ENCODE data around the gene DISC1.
"Not testable (repeated sequence)": the region's sequence is repeated elsewhere in the genome, so short reads cannot be mapped to it uniquely, and the experiment has no call there.

Gene DISC1

DNA sequence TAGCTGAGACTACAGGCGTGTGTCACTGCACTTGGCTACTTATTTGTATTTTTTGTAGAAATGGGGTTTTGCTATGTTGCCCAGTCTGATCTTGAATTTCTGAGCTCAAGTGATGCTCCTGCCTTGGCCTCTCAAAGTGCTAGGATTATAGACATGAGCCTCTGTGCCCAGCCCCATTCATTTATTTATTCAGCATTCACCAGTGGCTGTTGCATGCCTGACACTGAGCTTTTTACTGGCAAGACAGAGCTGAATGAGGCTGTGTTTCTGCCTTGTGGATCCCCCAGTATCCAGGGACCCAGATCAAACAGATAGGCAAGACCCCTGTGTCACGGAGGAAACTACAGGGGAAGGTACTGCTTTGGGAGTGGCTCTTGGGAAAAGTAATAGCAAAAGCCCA, 109.4 kb downstream of the DISC1 start:
- DNase-seq: no peak

DNA sequence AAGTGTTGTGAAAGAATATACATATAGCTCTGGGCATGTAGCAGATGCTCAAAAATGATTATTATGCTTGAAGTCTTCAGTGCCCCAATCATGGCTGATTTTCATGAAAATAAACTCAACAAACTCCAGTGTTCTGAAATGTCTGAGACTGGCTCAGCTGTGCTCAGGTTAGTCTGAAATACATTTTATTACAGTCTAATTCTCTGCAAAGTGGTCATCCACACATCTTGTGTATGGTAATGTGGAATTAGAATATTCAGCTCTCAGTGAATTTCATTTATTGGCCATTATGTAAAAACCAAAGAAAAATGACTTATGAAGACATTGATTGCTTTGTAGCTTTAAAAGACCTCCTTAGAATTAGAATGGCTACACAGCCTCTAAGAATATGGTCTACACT, 109.9 kb downstream of the DISC1 start:
- DNase-seq: no peak

DNA sequence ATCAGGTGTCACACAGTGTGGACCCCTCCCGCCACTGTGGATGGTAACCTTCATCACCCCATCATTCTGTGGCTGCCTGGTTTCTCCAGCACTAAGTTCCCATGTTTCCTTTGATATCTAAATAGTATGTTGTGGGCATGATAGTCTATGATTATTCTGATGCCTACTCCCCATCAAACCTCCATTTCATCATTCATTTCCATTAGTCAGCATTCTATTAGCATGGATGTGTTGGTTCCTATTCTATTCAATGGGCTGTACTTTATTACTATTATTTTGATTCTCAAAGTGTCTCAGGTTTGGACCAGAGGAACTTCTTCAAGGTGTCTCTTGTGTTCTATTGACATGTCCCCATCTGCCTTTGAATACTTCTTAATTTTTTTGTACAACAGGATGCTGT, 112.0 kb downstream of the DISC1 start:
- no peak for DNase-seq

DNA sequence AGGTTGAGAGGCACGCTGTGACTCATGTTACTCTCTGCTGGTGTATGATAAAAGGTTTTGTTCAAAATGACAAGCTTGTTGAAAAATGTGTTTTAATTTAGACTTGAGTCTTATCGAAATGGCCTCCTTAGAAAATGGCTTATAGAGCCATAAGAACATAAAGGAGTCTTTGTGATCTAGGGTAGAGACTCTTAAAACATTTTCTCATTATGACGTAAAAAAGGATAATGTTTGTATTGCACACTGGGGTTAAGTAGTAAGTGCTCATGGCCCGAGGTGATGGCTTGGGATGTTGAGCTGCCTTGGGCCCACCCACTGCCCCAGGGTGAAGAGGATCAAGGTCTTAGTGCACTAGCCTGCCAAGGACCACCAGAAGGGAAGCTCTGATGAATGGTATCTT, 117.4 kb downstream of the DISC1 start:
- no peak for DNase-seq

DNA sequence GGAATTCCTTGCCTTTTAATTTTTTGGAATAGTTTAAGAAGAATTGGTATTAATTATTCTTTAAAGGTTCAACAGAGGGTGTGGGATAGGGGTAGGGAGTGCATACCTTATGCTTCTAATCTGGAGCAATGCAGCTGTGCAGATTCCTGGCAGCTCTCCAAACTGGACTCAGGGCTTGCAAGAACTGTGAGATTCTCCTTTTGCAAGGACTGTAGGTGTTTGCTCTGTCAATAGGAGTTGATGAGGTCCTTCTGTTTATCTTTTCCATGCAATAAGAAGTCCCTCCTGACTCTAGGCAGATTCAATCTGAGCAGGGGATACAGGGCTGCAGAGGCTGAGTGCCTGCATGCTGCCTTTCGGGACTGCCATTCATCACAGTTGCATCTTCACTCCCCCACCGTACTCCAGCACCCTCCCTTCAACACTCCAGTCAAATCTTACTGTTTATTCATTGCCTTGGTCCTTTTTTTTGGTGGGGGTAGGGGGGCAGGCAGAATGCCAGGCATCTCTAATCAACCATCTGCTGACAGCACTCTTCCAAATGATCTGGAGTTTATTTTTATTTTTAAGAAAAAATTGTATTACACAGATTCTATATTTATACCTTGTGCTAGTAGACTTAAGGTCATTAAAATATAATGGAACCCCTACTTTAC, 122.3 kb downstream of the DISC1 start:
- no peak for DNase-seq

DNA sequence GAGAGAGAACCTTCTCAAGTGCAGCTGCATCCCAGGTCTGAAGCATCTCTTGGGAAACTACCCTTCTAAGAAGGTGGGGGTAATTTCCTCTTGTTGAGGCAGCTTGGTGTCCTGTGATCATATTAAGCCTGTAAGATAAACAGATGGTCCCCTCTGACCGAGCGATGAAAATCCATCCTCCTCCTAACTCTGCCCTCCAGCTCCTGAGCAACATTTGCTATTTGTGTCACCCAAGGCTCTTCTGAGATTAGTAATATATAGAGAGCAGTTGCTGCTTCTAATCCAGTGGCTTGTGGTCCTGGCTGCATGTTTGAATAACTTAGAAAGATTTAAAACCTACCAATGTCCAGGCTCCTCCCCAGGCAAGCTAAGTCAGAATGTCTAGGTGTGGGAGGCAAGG, 123.7 kb downstream of the DISC1 start:
- DNase-seq: no peak

DNA sequence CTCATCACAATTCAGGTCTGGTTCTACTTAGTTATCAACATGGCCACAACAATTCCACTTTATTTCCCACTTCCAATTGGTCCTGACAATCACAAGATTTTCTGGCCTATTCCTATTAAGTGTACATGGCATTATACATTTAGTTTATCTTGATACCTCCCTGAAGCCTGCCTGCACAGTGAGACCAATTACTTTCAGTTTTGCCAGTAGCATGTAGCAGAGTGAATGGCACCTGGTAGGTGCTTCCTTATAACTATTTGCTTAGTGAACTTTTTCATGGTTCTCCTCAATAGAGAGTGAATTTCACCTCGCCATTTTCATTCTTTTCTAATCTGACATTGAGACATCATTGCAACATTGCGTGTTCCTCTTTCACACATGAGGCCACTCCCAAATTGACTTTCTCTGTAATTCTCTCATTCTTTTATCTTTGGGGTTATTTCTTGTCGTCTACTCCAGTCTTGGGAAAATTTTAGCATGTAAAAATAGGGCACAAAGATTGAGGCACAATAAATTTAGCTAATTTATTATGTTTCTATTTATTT, 124.3 kb downstream of the DISC1 start:
- DNase-seq: no peak

DNA sequence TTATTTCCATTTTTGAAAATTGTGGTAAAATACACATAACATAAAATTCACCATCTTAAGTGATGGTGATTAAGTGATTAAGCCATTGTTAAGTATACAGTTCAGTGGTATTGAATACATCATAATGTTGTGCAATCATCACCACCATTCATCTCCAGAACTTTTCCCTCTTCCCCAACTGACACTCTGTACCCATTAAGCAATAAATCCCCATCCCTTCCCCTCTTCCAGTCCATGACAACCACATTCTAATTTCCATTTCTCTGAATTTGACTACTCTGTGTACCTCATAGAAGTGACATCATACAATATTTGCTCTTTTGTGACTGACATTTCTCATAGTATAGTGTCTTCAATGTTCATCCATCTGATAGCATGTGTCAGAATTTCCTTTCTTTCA, 124.8 kb downstream of the DISC1 start:
- DNase-seq: no peak

DNA sequence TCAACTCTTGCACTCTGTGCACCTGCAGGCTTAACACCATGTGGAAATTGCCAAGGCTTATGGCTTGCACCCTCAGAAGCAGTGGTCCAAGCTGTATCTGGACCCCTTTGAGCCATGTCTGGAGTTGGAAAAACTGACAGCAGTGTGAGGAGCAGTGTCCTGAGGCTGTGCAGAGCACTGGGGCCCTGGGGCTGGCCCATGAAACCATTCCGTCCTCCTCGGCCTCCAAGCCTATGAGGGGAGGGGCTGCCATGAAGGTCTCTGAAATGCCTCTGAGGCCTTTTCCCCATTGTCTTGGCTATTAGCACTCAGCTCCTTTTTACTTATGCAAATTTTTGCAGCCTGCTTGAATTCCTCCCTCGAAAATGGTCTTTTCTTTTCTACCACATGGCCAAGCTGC, 126.7 kb downstream of the DISC1 start:
- DNase-seq: no peak

DNA sequence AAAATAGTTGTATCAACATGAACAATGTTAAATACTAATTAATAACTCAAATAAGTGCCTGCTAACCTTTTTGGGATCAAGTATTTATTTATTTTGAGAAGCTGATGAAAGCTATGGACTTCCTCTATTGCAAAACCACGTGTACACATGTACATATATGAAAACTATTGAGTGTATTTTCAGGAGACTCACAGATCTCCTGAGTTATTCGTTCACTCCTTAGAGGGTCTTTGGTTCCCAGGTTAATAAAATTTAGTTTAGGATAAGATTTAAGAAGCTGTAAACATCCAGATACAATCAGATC, 130.5 kb downstream of the DISC1 start:
- DNase-seq: no peak

DNA sequence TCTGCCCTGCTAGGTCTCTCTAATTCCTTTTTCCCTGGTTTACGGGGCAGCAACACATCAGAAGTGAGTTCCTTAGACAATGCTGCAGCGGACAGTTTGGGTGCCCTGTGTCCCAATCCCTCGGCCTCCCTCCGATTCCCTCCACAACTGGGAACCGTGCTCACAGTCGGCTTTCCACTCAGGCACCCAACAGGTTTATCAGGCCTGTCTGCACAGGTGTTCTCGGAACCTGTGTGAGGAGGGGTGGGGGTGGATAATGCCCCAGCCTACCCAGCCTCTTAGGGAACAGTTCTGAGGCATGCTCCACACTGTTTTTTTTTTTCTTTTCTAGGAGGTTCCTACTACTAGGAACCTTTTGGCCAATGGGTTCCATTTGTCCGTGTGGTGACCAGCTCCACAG, 131.2 kb downstream of the DISC1 start:
- no peak for DNase-seq

DNA sequence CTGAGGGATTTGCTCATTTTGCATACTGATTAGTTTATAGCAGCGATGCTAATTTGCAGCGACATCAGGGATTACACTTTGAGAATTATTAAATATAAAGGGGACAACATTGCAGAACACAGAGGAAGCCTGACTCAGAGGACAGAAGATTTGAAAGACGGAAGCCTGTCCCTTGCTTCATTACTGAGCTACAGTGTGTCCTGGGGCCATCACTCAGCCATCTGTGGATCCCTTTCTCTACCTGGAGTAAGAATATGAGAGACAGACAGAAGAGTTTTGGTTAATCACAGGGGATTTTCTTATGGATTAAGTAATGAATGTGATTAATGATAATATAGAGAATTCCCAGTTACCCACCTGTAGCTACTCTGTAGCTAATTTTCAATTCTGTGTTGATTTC, 134.7 kb downstream of the DISC1 start:
- DNase-seq: no peak

DNA sequence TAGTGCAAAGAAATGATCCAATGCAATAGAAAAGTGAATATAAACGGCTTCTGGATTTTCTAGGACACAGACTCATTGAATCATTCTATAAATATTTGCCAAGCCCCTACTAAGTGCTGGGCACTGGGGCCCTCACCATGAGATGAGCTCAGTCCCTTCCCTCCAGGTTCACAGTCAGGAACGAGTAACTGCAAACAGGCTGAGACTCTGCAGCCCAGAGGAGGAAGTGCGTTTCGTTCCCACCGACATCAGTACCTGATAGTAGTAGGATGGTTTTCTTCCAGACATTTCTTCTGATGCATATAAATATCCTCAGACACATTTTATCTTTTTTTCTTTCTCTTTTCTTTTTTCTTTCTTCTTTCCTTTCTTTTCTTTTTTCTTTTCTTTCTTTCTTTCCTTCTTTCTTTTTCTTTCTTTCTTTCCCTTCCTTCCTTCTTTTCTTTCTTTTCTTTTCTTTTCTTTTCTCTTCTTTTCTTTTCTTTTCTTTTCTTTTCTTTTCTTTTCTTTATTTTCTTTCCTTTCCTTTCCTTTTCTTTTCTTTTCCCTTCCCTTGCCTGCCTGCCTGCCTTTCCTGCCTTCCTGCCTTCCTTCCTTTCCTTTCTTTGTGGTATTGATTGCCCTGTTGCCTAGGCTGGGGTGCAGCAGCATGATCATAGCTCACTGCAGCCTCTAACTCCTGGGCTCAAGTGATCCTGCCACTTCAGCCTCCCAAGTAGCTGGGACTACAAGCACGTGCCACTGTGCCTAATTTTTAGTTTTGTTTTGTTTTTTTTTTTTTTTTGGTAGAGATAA, 135.4 kb downstream of the DISC1 start:
- no peak for DNase-seq

DNA sequence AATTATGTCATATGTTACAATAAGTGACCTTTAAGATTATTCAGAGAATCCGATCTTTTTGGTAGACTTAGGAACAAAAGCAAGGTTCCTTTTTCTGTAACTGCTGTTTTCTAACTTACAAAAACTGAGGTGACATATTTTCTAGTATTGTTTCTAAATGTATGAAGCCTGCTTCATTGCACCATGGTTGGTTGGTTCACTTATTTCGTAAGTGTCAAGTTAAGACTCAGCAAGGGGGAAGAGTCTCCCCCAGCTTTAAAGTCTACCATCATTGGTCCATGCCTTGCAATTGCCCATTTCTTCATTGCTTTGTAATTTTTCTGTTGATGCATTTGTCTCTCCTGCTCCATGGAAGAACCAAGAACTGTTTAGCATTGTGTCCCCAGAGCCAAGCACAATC, 136.9 kb downstream of the DISC1 start:
- no peak for DNase-seq

DNA sequence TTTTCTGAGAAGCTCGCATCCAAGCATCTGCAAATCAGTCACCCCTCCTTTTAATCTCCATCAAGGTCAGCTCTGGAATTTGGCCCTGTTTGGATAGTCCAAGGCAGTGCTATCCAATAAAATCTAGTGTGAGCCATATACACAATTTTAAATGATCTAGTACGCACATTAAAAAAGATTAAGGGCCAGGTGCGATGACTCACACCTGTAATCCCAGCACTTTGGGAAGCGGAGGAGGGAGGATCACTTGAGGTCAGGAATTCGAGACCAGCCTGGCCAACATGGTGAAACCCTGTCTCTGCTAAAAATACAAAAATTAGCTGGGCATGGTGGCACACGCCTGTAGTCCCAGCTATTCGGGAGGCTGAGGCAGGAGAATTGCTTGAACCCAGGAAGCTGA, 139.2 kb downstream of the DISC1 start:
- DNase-seq: not testable (repeated sequence)

DNA sequence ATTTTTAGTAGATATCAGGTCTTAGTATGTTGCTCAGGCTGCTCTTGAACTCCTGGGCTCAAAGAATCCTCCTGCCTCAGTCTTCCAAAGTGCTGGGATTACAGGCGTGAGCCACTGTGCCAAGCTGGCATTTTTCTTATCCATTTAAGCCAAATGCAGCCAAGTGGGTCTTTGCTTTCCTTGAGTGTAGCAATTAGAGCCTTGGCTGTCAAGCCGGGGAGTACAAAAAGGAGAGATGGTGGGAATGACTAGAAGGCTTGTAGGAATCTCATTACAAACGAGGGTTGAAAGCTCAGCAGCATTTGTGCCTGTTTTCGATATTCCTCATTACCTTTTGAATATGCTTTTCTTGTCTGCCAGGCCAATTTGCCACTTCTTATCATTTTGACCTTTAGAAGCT, 140.9 kb downstream of the DISC1 start:
- DNase-seq: no peak

DNA sequence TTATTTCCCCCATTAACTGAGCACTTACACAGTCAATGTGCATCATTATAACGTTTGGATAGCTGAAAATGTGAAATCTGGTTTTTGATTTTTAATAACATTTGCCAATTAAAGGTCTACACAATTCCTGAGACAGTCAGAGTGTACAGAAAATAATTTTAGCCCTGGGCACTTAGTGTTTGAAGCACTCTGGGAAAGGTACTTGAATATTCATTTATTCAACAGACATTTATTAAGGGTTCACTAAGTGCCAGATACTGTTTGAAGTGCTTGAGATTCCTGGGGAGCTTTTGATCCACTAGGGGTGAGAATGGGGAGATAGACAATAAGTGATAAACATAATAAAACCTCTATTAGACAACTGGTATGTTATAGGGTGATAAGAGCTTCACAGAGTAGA, 141.8 kb downstream of the DISC1 start:
- DNase-seq: no peak

DNA sequence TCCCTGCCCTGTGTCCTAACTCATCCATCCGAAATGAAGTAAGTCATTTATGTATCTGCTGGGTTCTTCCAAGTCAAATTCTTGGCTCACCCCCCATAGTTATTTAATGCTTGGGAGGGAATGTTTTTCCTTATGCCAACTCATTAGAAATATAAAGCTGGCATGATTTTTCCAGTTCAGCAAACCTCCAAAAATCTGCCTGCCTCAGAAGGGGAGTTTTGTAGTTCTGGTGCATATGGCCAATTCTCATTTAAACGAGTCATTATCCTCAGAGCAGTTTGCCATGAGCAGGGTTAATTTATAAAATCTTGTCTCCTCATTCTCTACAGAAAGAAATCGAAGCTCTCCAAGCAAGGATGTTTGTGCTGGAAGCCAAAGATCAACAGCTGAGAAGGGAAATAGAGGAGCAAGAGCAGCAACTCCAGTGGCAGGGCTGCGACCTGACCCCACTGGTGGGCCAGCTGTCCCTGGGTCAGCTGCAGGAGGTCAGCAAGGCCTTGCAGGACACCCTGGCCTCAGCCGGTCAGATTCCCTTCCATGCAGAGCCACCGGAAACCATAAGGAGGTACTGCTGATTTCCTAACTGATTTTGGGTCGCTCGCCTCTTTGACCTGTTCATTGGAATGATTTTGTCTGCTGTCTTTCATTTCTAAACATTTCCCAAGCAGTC, 144.1 kb downstream of the DISC1 start:
- DNase-seq: no peak

DNA sequence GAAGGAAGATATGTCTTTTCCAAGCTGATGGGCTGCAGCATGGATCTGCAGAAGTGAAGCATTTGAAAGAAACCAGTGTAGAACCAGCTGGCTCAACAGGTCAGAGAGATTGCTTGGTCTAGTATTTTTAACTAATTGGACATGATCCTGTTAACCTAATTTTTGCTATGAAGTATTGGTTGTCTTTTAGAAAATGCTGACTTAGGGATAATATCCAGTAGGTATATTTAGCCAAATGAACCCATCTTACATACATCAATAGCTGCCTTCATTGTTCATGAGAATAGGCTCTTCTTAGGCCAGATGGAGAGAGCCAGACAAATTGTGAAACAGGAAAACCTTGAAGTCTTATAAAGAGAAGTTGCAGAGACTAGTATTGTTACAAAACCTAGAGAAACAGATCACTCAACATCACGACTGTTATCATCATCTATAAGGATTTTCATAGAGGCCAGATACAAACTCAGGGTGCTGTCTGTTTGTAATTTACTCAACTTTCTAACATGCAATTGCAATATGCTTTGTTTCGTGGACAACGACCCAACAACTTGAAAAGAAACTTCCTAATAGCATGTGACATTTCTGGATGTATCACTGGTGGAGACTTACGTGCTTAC, 148.2 kb downstream of the DISC1 start:
- no peak for DNase-seq

DNA sequence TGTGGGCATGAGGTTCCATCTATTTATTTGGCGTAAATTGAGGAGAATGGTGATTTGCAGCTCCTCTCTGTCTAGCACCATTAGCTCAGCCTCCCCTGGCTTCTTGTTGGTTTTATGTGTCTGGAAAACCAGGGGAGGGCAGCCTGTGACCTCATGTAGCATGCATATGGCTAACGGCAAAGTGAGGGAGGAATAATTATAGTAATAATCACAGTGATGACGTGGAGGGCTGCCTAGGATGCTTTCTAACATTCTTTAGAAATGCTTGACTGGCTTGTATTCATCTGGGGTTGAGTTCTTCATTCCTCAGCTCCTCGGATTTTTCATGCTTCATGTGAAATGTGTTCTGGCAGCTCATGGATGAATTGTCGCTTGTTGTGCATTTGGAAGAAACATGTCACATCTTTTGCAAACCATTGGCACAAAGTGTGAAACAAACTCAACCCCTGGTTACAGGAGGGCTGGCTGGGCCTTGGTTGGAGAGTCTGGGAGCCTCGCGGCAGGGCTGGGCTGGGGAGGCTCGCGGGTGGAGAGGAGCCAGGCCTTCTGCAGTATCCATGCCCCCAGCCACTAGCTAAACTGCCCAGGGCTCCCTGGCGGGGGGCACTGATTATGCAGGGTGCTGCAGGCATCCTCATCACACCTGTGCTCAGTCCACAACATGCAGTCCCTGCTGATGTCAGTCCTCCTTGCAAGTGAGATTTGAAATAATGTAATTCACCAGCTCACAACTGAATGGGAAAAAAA, 149.6 kb downstream of the DISC1 start:
- DNase-seq: peak; percentile 78

DNA sequence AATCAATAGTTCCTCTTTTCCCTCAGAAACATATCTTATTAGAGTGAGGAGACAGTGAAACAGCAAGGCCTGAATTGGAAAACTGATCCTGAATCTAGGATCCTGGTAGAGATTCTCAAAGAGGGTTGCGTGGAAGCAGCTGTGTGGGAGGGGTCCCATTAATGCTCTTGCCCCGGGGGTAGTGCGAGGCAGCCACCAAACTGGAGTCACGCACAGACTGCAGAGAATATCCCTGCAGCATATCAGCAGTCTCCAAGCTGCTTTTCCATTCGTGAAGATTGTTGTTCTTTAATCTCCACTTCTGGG, 150.1 kb downstream of the DISC1 start:
- no peak for DNase-seq

DNA sequence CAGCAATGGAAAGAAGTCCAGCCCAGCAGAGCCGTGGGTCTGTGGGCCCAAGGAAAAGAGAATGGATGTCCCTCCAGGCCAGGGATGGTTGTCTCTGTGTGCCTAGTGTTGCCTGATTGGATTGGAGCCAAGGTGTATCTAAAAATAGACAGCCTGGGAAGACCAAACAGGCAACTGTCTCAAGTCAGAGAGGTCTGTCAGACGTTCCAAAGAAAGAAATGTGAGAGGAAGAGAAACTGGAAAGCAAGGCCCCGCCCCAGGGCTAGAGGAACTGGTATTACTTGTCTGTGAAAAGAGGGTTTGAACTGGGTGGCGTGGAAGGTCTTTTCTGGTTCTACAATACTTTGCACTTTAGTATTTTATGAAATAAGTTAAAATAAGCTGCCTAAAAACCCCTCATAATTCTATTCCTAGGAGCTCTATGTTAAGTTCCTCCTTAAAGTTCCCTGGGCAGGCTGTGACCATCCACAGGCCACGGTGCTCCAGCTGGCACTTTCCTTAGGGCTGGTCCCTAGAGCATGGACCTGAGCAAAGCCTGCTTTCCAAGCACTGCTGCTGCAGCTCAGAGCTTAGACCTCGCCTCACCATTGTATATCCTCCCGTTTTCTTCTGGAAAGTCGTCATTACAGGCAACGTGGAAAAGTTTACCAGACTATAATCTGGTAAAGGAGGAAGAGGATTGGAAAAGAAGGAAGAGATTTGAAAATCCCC, 151.6 kb downstream of the DISC1 start:
- peak; percentile 30 for DNase-seq

DNA sequence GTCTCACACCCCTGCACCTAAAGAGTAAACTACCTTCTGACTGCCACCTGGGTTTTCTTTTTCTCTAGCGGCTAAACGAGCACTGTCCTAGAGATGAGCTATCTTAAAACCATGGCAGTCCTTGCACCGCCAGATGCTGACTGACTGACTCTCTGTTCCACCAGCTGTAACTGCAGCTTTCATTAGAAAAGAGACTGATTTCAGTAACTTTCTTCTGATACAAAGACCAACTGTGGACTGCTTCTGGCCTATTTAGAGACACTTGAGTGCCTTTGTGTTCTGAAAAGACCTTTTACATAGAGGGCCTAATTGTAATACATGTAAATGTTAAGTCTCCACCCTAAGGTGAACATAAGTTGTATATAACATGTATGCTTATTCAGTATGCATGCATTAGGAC, 152.5 kb downstream of the DISC1 start:
- no peak for DNase-seq
